Measurements from ENCODE around the gene RNF212B. TPM values are rescaled to one million over a fixed set of nuclear protein-coding genes. Genes with fewer than 3 reads are reported as not detected.

Gene RNF212B
- total RNA-seq, 1 experiment from 2014 or later: not detected

- BruUV-seq (replicated peaks): no TSS peak
- ChIA-PET POLR2A (interaction anchor here (0.6 kb wide), 2 partner anchors 42 to 113 kb away, joined by 3 read pairs; partner anchors contain the start of gene SLC7A8), CTCF (interaction anchor here (0.6 to 0.7 kb wide), 2 partner anchors 26 to 247 kb away, joined by 3 read pairs; no protein-coding TSS in a partner anchor)
Measured at GRCh38 chr14:23296012-23296777, 58.5 kb downstream of the RNF212B start.

GRCh38 chr14:23297096-23297495 is 59.4 kb downstream of the RNF212B start:
- Histone ChIP-seq H3K9me3 (ENCODE audit: control insufficient read depth, insufficient read depth, low read depth, low read length) (no peaks in the 10 kb centered on the region), H3K4me3 (ENCODE audit: low read depth in 2 of 2, low read length in 2 of 2) (no peak overlapping the region), H3K27me3 (ENCODE audit: control insufficient read depth, insufficient read depth, low read length) (no peaks in the 10 kb centered on the region), H3K36me3 (ENCODE audit: control insufficient read depth, insufficient read depth, low read length) (no peaks in the 10 kb centered on the region), H3K4me1 (ENCODE audit: control insufficient read depth, insufficient read depth, low read length) (peaks cover 7% of the 10 kb centered on the region), H3K27ac (ENCODE audit: low read length) (no peak overlapping the region)
- ChIA-PET POLR2A (no interaction called here), CTCF (no interaction called here)
- DNase-seq (ENCODE audit: low read depth, low spot score): no peak
- BruUV-seq (replicated peaks): no TSS peak
- no peak for ATAC-seq
- intact Hi-C loops (cut with micrococcal nuclease; ENCODE audit: unreplicated experiment) (no loop called here), in situ Hi-C loops (cut with HindIII; ENCODE audit: low pct_unique_long_range_greater_than_20kb, low sequenced_read_pairs) (no loop called here)
- no peak for TF ChIP-seq POLR2AphosphoS5 (IDR thresholded peaks at IDR 0.05; ENCODE audit: low read depth, low read length)
- TF ChIP-seq REST (IDR thresholded peaks at IDR 0.05; ENCODE audit: insufficient read depth in 1 of 2, low read depth in 2 of 2, low read length in 1 of 2): no peak
- TF ChIP-seq CTCF (IDR thresholded peaks at IDR 0.05): no peak
- no peak for TF ChIP-seq SIN3A (IDR thresholded peaks at IDR 0.05; ENCODE audit: borderline replicate concordance, insufficient read depth, low read depth, low read length)
- TF ChIP-seq TCF7L2 (IDR thresholded peaks at IDR 0.05; ENCODE audit: low read depth, low read length): no peak

More at GRCh38 chr14:23296012-23296777, 58.5 kb downstream of the RNF212B start:
- peaks cover 7% of the 10 kb centered on the region for H3K4me1 ChIP-seq (ENCODE audit: control insufficient read depth, insufficient read depth, low read length)
- no peaks in the 10 kb centered on the region for H3K27me3 ChIP-seq (ENCODE audit: control insufficient read depth, insufficient read depth, low read length)
- H3K27ac ChIP-seq (ENCODE audit: low read length): no peak overlapping the region
- no peak overlapping the region for H3K4me3 ChIP-seq (ENCODE audit: low read depth in 2 of 2, low read length in 2 of 2)
- DNase-seq (ENCODE audit: low read depth, low spot score) (no peak), ATAC-seq (no peak)
- in situ Hi-C loops (cut with HindIII; ENCODE audit: low pct_unique_long_range_greater_than_20kb, low sequenced_read_pairs): no loop called here
- H3K36me3 ChIP-seq (ENCODE audit: control insufficient read depth, insufficient read depth, low read length): no peaks in the 10 kb centered on the region
- intact Hi-C loops (cut with micrococcal nuclease; ENCODE audit: unreplicated experiment): no loop called here
- H3K9me3 ChIP-seq (ENCODE audit: control insufficient read depth, insufficient read depth, low read depth, low read length): no peaks in the 10 kb centered on the region
- TF ChIP-seq SIN3A (IDR thresholded peaks at IDR 0.05; ENCODE audit: borderline replicate concordance, insufficient read depth, low read depth, low read length): no peak
- TF ChIP-seq POLR2AphosphoS5 (IDR thresholded peaks at IDR 0.05; ENCODE audit: low read depth, low read length): no peak
- no peak for TF ChIP-seq CTCF (IDR thresholded peaks at IDR 0.05)
- TF ChIP-seq REST (IDR thresholded peaks at IDR 0.05; ENCODE audit: insufficient read depth in 1 of 2, low read depth in 2 of 2, low read length in 1 of 2): no peak
- TF ChIP-seq TCF7L2 (IDR thresholded peaks at IDR 0.05; ENCODE audit: low read depth, low read length): no peak

Measured in Panc1 (cell line).